PC-3 (cell line): ENCODE data around the gene DDO. TPM values are rescaled to one million over a fixed set of nuclear protein-coding genes. Genes with fewer than 3 reads are reported as not detected.

ENCODE experiments used
- ATAC-seq: fragments of 200-7000 bp; cut with Tn5 transposase; 2 replicates; pipeline ENCODE4 v1.9.1; 2020; ENCODE audit warnings: mild to moderate bottlenecking, moderate library complexity
- BruUV-seq: library from RNA; stranded (reverse); fragments of 400-500 nt; replicated peaks from 2 replicates; lab custom pipeline; 2021; lab: Mats Ljungman, UMichigan
- CTCF ChIA-PET: fragments of 300-600 bp; sonication (Branson Sonifier 250); formaldehyde crosslinking; loops from one replicate; lab custom pipeline; 2022; ENCODE audit warnings: antibody characterized with exemption; lab: Charles Lee
- POLR2A ChIA-PET: fragments of 300-600 bp; sonication (Branson Sonifier 250); formaldehyde crosslinking; loops from one replicate; lab custom pipeline; 2022; ENCODE audit warnings: antibody characterized with exemption; ENCODE audit not compliant: unreplicated experiment; lab: Charles Lee
- DNase-seq: peaks from one replicate; pipeline ENCODE4 v3.0.0-alpha.2; 2015
- H2AFZ ChIP-seq: fragments of 300-600 bp; sonication (generic); 2 replicates; pipeline ENCODE4 v1.6.0; 2016; ENCODE audit warnings: antibody characterized with exemption, low read length
- H3F3A ChIP-seq: fragments of 300-600 bp; sonication (generic); one replicate; pipeline ENCODE4 v1.6.0; 2017; ENCODE audit warnings: antibody characterized with exemption, low read length, control low read depth, mild to moderate bottlenecking; ENCODE audit not compliant: unreplicated experiment
- H3K27ac ChIP-seq: fragments of 300-600 bp; sonication (generic); 2 replicates; pipeline ENCODE4 v1.5.1; 2016; ENCODE audit warnings: mild to moderate bottlenecking, low read length
- H3K27me3 ChIP-seq: fragments of 300-600 bp; sonication (generic); 2 replicates; pipeline ENCODE4 v1.6.1; 2016; ENCODE audit warnings: low read length, mixed read lengths
- H3K36me3 ChIP-seq: fragments of 300-600 bp; sonication (generic); 2 replicates; pipeline ENCODE4 v1.6.1; 2016; ENCODE audit warnings: low read depth, mixed run types, low read length, mixed read lengths
- H3K4me1 ChIP-seq: fragments of 300-600 bp; sonication (generic); 2 replicates; pipeline ENCODE4 v1.5.1; 2016; ENCODE audit warnings: low read length; ENCODE audit not compliant: insufficient read depth
- H3K4me2 ChIP-seq: fragments of 300-600 bp; sonication (generic); 2 replicates; pipeline ENCODE4 v1.6.0; 2016; ENCODE audit warnings: low read length
- H3K4me3 ChIP-seq: fragments of 300-600 bp; sonication (generic); 2 replicates; pipeline ENCODE4 v1.5.1; 2016; ENCODE audit warnings: mild to moderate bottlenecking, low read length, mixed read lengths
- H3K79me2 ChIP-seq: fragments of 300-600 bp; sonication (generic); 2 replicates; pipeline ENCODE4 v1.6.1; 2017; ENCODE audit warnings: low read length, mixed read lengths
- H3K9ac ChIP-seq: fragments of 300-600 bp; sonication (generic); 2 replicates; pipeline ENCODE4 v1.6.0; 2016; ENCODE audit warnings: mild to moderate bottlenecking, low read length
- H3K9me2 ChIP-seq: fragments of 300-600 bp; sonication (generic); replicated peaks from 2 replicates; pipeline ENCODE4 v1.6.1; 2016; ENCODE audit warnings: mixed run types, low read length, mixed read lengths
- H3K9me3 ChIP-seq: fragments of 300-600 bp; sonication (generic); 2 replicates; pipeline ENCODE4 v1.6.1; 2016; ENCODE audit warnings: low read length, mixed read lengths
- H4K20me1 ChIP-seq: fragments of 300-600 bp; sonication (generic); 2 replicates; pipeline ENCODE4 v1.6.1; 2016; ENCODE audit warnings: low read length, mixed read lengths
- CTCF ChIP-seq: fragments of 300-600 bp; sonication (generic); conservative IDR thresholded peaks from 2 replicates; pipeline ENCODE4 v1.5.1; 2017; ENCODE audit warnings: antibody characterized with exemption, low read depth, mild to moderate bottlenecking, low read length
- EZH2 ChIP-seq: fragments of 300-600 bp; sonication (generic); IDR thresholded peaks from one replicate; pipeline ENCODE4 v1.6.1; 2017; ENCODE audit warnings: antibody characterized with exemption, mild to moderate bottlenecking, low read length; ENCODE audit not compliant: unreplicated experiment
- EZH2phosphoT487 ChIP-seq: fragments of 300-600 bp; sonication (generic); IDR thresholded peaks from 2 replicates; pipeline ENCODE4 v1.6.1; 2018; ENCODE audit warnings: mild to moderate bottlenecking, antibody characterized with exemption, low read length, borderline replicate concordance
- intact Hi-C: fragments of 100-400 bp; cut with micrococcal nuclease; formaldehyde crosslinking; loops from 2 replicates; pipeline ENCODE4 v1.9.0; 2023
- total RNA-seq: library from RNA; depleted of rRNA; stranded (reverse); fragments of >200 nt; gene quantifications from 2 replicates; pipeline ENCODE4 v1.2.3, GENCODE V29; 2014

Gene DDO
- total RNA-seq, 1 experiment from 2014 or later = not detected

GRCh38 chr6:110358553-110359160, 56.7 kb downstream of the DDO start:
- Histone ChIP-seq H3K79me2 (no peaks in the 10 kb centered on the region), H3K9me2 (no peaks in the 10 kb centered on the region), H4K20me1 (no peaks in the 10 kb centered on the region), H3K36me3 (no peaks in the 10 kb centered on the region), H3K27ac (no peak overlapping the region), H3K9ac (no peak overlapping the region), H3K9me3 (no peaks in the 10 kb centered on the region), H3K4me3 (no peak overlapping the region), H3F3A (no peaks in the 10 kb centered on the region), H2AFZ (no peak overlapping the region), H3K27me3 (peaks cover 48% of the 10 kb centered on the region), H3K4me1 (no peaks in the 10 kb centered on the region), H3K4me2 (no peak overlapping the region)
- no peak for TF ChIP-seq EZH2phosphoT487
- no peak for TF ChIP-seq EZH2
- TF ChIP-seq CTCF = no peak
- POLR2A ChIA-PET = no interaction called here
- DNase-seq (no peak), ATAC-seq (no peak)
- BruUV-seq = no TSS peak
- CTCF ChIA-PET = no interaction called here
- intact Hi-C loops = no loop called here

GRCh38 chr6:110357664-110358552, 57.5 kb downstream of the DDO start, which contains the start of gene METTL24:
Gene METTL24 (minus strand): TSS chr6:110358349. CDS start chr6:110358272, 77 bp downstream.
- no TSS peak for BruUV-seq
- Histone ChIP-seq H3K79me2 (no peaks in the 10 kb centered on the region), H4K20me1 (no peaks in the 10 kb centered on the region), H3K4me3 (no peak within 1 kb of the TSS), H3K36me3 (no peaks in the 10 kb centered on the region), H3K9me2 (no peaks in the 10 kb centered on the region), H2AFZ (no peak within 1 kb of the TSS), H3K9me3 (no peaks in the 10 kb centered on the region), H3F3A (no peaks in the 10 kb centered on the region), H3K4me2 (no peak within 1 kb of the TSS), H3K4me1 (no peaks in the 10 kb centered on the region), H3K9ac (no peak within 1 kb of the TSS), H3K27me3 (peaks cover 45% of the 10 kb centered on the region), H3K27ac (no peak within 1 kb of the TSS)
- no peak for TF ChIP-seq EZH2phosphoT487
- TF ChIP-seq CTCF = no peak
- TF ChIP-seq EZH2 = no peak
- DNase-seq (no peak), ATAC-seq (no peak)
- ChIA-PET CTCF (no interaction called here), POLR2A (no interaction called here)
- intact Hi-C loops = no loop called here

GRCh38 chr6:110357298-110357663, 58.1 kb downstream of the DDO start:
- no peak for ATAC-seq
- peaks cover 38% of the 10 kb centered on the region for H3K27me3 ChIP-seq

More at GRCh38 chr6:110357298-110357663, 58.1 kb downstream of the DDO start:
- intact Hi-C loops = no loop called here
- no peaks in the 10 kb centered on the region for H3F3A ChIP-seq
- no peaks in the 10 kb centered on the region for H3K36me3 ChIP-seq
- POLR2A ChIA-PET = no interaction called here
- no peak overlapping the region for H2AFZ ChIP-seq
- H3K4me2 ChIP-seq = no peak overlapping the region
- H3K27ac ChIP-seq = no peak overlapping the region
- DNase-seq = no peak
- H3K4me1 ChIP-seq = no peaks in the 10 kb centered on the region
- no peaks in the 10 kb centered on the region for H3K79me2 ChIP-seq
- no peaks in the 10 kb centered on the region for H4K20me1 ChIP-seq
- H3K9me3 ChIP-seq = no peaks in the 10 kb centered on the region
- TF ChIP-seq CTCF = no peak
- TF ChIP-seq EZH2phosphoT487 = no peak
- no peak for TF ChIP-seq EZH2
- CTCF ChIA-PET = no interaction called here
- no peaks in the 10 kb centered on the region for H3K9me2 ChIP-seq
- H3K9ac ChIP-seq = no peak overlapping the region
- no peak overlapping the region for H3K4me3 ChIP-seq
- no TSS peak for BruUV-seq
